ENCODE results near the gene FBXL13.
"Not testable (repeated sequence)": the region's sequence is repeated elsewhere in the genome, so short reads cannot be mapped to it uniquely, and the experiment has no call there.

The FBXL13 gene

GRCh38 chr7:102931757-102932156, 142.8 kb downstream of the FBXL13 start:
- no peak for DNase-seq

GRCh38 chr7:102927312-102927933, 147.2 kb downstream of the FBXL13 start:
- DNase-seq, result peak; percentile 94

GRCh38 chr7:102926783-102927140, 147.8 kb downstream of the FBXL13 start:
- DNase-seq, result no peak

- peak; percentile 38 for DNase-seq
Observed at GRCh38 chr7:102925976-102926782, 148.4 kb downstream of the FBXL13 start.

GRCh38 chr7:102918845-102919244, 155.8 kb downstream of the FBXL13 start:
- DNase-seq, result no peak

GRCh38 chr7:102917436-102918353, 156.9 kb downstream of the FBXL13 start:
- no peak for DNase-seq

- no peak for DNase-seq
Observed at GRCh38 chr7:102916881-102917280, 157.7 kb downstream of the FBXL13 start.

- DNase-seq, result no peak
Observed at GRCh38 chr7:102916426-102916825, 158.2 kb downstream of the FBXL13 start.

- DNase-seq, result no peak
Observed at GRCh38 chr7:102914585-102914984, 160.0 kb downstream of the FBXL13 start.

GRCh38 chr7:102913826-102914225, 160.8 kb downstream of the FBXL13 start:
- DNase-seq, result no peak

- no peak for DNase-seq
Observed at GRCh38 chr7:102912742-102913141, 161.9 kb downstream of the FBXL13 start, which contains the start of gene LRRC17. LRRC17 (plus strand) TSS chr7:102913000; CDS start chr7:102933914, 20,914 bp downstream.

- no peak for DNase-seq
Observed at GRCh38 chr7:102908676-102909075, 165.9 kb downstream of the FBXL13 start.

- not testable (repeated sequence) for DNase-seq
Observed at GRCh38 chr7:102903576-102903975, 171.0 kb downstream of the FBXL13 start.

- DNase-seq, result not testable (repeated sequence)
Observed at GRCh38 chr7:102902052-102902451, 172.5 kb downstream of the FBXL13 start.

GRCh38 chr7:102898532-102898859, 176.1 kb downstream of the FBXL13 start:
- DNase-seq, result no peak

- no peak for DNase-seq
Observed at GRCh38 chr7:102897856-102898531, 176.6 kb downstream of the FBXL13 start.

- no peak for DNase-seq
Observed at GRCh38 chr7:102897211-102897631, 177.4 kb downstream of the FBXL13 start.

GRCh38 chr7:102896585-102896984, 178.0 kb downstream of the FBXL13 start:
- no peak for DNase-seq

- DNase-seq, result no peak
Observed at GRCh38 chr7:102895602-102896001, 179.0 kb downstream of the FBXL13 start.

GRCh38 chr7:102892631-102893278, 181.8 kb downstream of the FBXL13 start:
- no peak for DNase-seq

- peak; percentile 30 for DNase-seq
Observed at GRCh38 chr7:102891693-102892261, 182.8 kb downstream of the FBXL13 start.
